Fibroblast of gingiva (primary cell): ENCODE data around the gene AMIGO3.
"Not testable (repeated sequence)": the region's sequence is repeated elsewhere in the genome, so short reads cannot be mapped to it uniquely, and the experiment has no call there.

Source experiments
- DNase-seq: peaks from one replicate; pipeline ENCODE4 v3.0.0-alpha.2; 2011; ENCODE audit warnings: low read depth

Gene AMIGO3

GRCh38 chr3:49688338-49689045 lies 31.0 kb downstream of the AMIGO3 start:
- DNase-seq: not testable (repeated sequence)

DNA sequence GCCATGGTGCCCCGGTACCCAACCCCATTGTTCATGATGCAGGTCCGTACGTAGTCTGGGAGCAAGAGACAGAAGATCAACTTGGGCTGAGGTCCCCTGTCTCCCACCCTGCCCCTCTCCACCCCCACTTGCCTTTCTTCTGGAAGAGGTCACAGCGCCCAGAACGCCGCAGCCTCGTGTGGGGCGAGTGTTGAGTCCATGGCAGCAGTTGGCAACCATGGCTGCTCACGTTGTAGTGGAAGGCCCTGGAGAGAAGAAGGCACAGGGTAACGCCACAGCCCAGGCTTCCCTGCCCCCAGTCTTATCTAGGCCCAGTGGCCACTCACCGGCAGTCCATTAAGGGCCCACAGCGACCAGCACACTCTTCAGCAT lies 32.1 kb downstream of the AMIGO3 start:
- DNase-seq: not testable (repeated sequence)

DNA sequence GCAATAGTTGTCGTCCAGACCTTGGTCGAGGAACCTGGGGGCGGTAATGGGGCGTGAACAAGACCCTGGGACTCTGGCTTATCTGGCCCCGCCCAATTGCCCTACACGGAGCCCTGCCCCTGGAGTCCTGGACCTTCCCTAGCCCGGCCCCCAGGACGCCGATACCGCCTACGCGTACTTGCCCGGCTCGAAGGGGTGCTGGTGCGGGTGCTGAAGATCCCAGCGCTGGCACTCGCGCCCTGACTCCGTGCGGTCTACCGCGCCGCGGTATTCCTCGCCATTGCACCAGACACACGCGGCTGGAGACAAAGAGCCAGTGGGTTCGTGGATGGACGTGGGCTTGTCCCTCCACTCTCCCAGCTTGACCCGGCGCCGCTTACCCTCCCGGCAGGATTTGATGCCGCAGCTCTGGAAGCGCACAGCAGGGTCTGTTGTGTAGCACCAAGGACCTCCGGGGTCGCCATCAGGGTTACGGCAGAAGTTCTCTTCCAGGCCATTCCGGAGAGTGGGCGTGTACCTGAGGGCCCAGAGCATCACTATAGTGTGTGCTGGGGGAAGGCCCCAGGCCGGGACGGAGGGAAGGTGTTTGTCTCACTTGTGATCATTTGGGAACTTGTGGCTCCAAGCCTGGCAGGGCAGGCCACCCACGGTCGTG lies 32.6 kb downstream of the AMIGO3 start:
- DNase-seq: peak; percentile 40

- DNase-seq: not testable (repeated sequence)
These were observed 33.1 kb downstream of the AMIGO3 start for GRCh38 chr3:49686346-49686745.

- not testable (repeated sequence) for DNase-seq
These were observed 33.6 kb downstream of the AMIGO3 start for GRCh38 chr3:49685846-49686245.

GRCh38 chr3:49685103-49685502 lies 34.4 kb downstream of the AMIGO3 start:
- DNase-seq: not testable (repeated sequence)

- not testable (repeated sequence) for DNase-seq
These were observed 35.0 kb downstream of the AMIGO3 start for GRCh38 chr3:49684453-49684852.

DNA sequence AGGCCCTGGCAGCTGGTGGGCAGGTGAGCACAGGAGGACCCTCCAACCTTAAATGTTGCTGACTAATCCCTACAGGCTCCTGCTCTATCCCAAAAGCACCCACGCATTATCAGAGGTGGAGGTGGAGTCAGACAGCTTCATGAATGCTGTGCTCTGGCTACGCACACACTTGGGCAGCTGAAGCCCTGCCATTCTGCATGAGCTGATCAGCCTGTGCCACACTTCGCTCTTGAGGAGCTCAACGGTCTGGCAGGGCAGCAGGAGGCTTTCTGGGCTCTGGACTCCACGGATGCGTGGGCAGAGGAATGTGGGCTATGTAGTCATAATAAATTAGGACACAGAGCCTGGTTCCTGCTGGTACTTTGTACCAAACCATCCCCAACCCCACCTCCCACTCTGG lies 36.3 kb downstream of the AMIGO3 start:
- no peak for DNase-seq

DNA sequence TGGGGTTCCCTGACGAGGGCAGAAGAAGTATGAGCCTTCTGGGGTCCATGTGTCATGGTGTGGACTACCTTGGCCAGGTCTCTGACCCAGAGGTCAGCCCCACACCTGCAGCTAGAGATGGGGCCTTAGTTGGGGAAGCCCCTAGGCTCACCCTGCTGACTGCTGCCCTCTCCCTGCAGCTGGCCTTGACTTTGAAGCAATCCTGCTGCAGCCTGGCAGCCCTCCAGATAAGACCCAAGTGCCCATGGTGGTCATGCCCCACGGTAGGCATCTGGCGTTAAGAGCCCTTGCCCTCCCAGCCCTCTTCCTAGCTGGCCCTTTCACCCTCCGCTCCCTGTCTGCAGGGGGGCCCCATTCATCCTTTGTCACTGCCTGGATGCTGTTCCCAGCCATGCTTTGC lies 37.9 kb downstream of the AMIGO3 start:
- DNase-seq: no peak

DNA sequence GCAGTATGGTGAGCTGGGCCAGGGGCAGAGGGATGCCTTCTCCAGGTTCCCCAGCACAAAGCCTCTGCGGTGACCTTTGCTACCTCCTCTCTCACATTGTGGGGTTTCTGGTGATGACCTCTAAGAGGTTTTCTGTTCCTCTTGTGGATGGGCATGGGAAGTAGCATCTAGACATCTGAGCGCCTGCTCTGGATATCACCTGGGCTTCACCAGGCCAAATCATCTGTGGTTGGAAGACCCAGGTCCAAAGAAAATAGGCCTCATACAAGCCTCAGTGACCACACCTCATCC lies 38.3 kb downstream of the AMIGO3 start:
- no peak for DNase-seq

DNA sequence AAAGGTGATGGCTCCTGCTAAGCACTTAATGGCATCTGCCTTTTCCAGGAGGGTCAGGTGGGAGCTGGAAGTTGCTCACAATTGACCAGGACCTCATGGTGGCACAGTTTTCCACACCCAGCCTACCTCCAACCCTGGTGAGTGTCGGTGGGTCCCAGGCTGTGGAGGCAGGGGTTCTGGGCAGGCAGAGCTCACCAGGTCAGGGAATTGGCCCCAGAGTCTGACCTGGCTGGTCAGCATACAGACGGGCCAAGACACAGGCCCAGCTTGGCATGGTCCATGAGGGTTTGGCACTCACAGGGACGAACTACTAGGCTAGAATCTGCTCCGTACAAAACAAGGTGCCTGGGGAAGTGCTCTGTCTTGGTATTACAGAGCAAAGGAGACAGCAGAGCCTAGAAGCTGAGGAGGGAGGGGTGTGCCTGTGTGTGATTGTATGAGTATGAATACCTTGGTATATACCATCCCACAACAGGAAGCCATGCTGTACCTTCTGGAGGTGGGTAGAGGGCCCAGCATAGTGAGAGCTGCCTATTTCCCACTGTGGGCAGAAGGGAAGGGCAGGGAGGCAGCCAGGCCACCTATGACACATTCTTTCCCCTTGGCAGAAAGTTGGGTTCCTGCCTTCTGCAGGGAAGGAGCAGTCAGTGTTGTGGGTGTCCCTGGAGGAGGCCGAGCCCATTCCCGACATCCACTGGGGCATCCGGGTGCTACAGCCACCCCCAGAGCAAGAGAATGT lies 38.8 kb downstream of the AMIGO3 start:
- no peak for DNase-seq

DNA sequence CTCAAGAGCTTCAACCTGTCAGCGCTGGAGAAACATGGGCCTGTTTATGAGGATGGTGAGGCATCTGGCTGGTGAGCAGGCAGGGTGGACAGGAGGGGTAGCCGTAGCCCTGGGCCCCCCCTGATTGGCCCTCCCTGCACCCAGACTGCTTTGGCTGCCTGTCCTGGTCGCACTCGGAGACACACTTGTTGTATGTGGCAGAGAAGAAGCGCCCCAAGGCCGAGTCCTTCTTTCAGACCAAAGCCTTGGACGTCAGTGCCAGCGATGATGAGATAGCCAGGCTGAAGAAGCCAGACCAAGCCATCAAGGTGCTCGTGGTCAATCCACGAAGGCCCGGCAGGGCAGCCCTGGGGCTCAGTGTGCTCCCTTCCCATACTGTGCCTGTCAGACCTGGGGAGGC lies 43.6 kb downstream of the AMIGO3 start:
- DNase-seq: no peak

- no peak for DNase-seq
These were observed 44.9 kb downstream of the AMIGO3 start for GRCh38 chr3:49674497-49674983.

DNA sequence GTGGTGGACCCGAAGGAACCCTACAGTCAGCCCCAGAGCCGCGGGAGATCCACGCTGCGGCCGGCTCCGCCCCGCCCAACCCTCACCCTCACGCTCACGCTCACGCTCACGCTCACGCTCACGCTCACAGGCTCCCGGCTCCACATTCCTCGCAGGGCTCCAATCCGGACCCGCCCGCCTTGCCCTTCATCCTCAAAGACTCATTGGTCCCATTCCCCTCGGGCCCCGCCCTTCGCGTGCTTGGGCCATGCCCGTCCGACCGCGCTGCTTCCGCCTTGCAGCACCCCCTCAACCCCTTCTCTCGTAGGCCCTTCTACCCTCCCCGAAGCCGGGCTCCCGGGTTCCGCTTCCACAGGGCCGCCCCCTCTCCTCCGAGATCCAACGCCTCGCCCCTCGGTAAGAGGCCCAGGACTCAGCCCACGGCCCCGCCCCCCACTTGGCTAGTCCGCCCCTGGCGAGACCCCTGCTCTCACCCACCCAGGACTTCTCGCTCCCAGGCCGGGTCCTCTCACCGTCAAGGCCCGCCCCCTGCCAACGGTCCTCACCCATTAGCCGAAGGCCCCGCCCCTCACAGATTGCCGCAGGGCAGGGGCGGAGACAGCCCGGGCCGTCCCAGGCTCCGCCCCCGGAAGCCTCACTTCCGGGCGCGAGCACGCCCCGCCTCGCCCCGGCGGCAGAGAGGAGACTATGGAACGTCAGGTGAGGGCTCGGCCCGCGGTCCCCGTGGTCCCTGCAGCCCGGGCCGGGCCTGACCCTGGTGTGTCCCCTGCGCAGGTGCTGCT lies 45.6 kb downstream of the AMIGO3 start, which contains the start of gene APEH:
TSS of gene APEH (plus strand) at position 637 of the 782 bp plus-strand sequence. CDS start at position 688, 51 bp downstream.
- DNase-seq: peak; percentile 97

- no peak for DNase-seq
These were observed 46.3 kb downstream of the AMIGO3 start for GRCh38 chr3:49673121-49673714.

- peak; percentile 30 for DNase-seq
These were observed 47.9 kb downstream of the AMIGO3 start for GRCh38 chr3:49671291-49672288.

GRCh38 chr3:49670940-49671290 lies 48.6 kb downstream of the AMIGO3 start:
- no peak for DNase-seq

GRCh38 chr3:49669352-49669751 lies 50.1 kb downstream of the AMIGO3 start:
- DNase-seq: no peak

- DNase-seq: no peak
These were observed 50.6 kb downstream of the AMIGO3 start for GRCh38 chr3:49668861-49669260.

DNA sequence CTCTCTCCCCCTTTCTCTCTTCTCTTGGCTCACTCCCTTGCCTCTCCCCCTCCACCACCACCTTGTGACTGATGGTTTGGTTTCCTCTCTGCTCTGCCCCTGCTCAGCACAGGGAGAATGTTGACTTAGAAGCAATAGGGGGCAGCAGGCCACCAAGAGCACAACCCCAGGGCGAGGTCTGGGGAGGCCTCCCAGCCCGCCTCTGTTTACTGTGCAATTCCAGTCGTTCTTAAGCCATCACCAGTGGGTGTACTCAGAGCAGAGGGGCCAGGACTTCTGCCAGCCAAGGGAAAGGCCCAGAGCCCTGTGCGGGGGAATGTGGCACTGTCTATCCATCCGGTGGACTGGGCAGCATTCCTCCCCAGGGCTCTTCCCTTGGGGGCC lies 51.1 kb downstream of the AMIGO3 start:
- DNase-seq: peak; percentile 26
